ENCODE measurements around the gene STRBP.
A peak's percentile ranks its signal among the peaks of the same experiment; 100 is the strongest.

The STRBP gene

DNA sequence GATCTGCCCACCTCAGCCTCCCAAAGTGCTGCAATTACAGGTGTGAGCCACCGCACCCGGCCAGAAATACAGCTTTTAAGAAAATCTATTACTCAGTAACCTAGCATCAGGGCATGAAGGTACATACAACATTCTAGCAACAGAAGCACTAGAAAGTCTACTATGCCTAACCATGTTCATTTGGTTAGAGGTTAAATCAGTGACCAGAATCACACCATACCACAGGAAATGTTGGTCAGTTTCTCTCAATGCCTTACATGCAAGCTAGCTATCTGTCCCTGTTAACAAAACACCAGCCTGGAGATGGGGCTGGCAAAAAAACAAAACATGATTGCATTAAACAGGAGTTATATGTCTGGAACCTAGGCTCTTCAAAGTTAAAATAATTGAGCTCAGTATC, 104.1 kb downstream of the STRBP start:
- TF ChIP-seq, protein P1, sequence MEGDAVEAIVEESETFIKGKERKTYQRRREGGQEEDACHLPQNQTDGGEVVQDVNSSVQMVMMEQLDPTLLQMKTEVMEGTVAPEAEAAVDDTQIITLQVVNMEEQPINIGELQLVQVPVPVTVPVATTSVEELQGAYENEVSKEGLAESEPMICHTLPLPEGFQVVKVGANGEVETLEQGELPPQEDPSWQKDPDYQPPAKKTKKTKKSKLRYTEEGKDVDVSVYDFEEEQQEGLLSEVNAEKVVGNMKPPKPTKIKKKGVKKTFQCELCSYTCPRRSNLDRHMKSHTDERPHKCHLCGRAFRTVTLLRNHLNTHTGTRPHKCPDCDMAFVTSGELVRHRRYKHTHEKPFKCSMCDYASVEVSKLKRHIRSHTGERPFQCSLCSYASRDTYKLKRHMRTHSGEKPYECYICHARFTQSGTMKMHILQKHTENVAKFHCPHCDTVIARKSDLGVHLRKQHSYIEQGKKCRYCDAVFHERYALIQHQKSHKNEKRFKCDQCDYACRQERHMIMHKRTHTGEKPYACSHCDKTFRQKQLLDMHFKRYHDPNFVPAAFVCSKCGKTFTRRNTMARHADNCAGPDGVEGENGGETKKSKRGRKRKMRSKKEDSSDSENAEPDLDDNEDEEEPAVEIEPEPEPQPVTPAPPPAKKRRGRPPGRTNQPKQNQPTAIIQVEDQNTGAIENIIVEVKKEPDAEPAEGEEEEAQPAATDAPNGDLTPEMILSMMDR (conservative IDR thresholded peaks at IDR 0.05; ENCODE audit: low read depth, low read length): no peak
- no peak overlapping the region for H3K4me3 ChIP-seq (ENCODE audit: low read length)
- no peak for DNase-seq (ENCODE audit: low read depth)

DNA sequence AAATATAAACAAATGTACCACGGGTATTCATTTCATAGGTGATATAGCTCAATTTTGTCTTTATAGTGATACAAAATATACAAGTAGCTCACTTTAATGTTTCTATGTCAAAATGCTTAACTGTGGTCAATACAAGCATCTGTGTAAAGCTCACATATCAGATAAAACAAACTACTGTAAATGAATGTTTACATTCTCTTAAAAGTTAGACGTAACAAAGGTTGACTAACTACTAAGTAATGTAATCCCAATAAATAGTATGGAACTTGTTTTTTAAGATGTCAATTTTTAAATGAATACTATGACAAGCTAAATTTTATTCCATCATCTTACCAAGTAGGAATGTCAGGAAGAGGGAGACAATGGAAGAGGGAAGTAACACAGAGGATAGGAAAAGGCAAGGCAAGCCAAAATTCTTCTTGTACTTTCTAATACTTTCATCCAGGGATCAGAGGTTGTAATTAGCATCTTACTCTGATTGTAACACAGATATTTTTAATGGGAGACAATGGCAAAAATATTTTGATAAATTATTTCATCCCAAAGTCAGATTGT, 105.5 kb downstream of the STRBP start:
- TF ChIP-seq, protein P1 (conservative IDR thresholded peaks at IDR 0.05; ENCODE audit: low read depth, low read length): no peak
- no peak for DNase-seq (ENCODE audit: low read depth)
- H3K4me3 ChIP-seq (ENCODE audit: low read length): no peak overlapping the region

GRCh38 chr9:123162360-123162759, 106.0 kb downstream of the STRBP start:
- TF ChIP-seq, protein P1 (conservative IDR thresholded peaks at IDR 0.05; ENCODE audit: low read depth, low read length): no peak
- H3K4me3 ChIP-seq (ENCODE audit: low read length): no peak overlapping the region
- no peak for DNase-seq (ENCODE audit: low read depth)

GRCh38 chr9:123157221-123157620, 111.2 kb downstream of the STRBP start:
- no peak overlapping the region for H3K4me3 ChIP-seq (ENCODE audit: low read length)
- TF ChIP-seq, protein P1 (conservative IDR thresholded peaks at IDR 0.05; ENCODE audit: low read depth, low read length): no peak
- DNase-seq (ENCODE audit: low read depth): peak; percentile 2

DNA sequence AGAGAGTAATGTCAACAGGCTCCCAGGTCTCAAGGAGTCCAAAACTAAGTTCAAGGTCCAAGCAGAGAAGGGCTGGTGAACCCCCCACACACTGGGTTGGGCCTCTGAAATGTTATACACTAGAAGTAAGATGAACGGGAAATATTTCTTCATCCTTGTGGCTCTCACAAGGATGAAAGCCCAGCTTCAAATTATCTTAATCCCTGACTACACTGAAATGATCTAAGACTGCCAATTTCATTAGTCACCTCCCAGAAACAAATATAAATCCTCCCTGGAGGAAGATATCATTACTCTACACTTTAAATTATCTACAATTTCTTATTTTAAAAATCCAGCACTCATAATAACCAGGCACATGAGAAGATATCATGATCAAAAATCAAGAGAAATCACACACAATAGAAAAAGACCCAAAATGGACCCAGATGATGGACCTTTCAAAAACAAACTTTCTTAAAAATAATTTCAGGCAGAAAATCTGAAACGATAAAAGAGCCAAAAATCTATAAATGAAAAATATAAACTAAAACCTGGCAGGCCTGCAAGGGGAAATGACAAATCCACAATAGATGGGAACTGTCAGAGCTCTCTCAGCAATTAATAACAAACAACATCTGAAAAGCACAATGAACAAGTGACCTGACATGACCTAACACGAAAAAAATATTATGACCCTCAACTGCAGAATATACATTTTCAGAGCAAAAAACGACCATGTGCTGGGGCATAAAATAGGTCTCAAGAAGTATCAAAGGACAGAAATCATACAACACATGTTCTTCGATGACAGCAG, 117.5 kb downstream of the STRBP start:
- TF ChIP-seq, protein P1 (conservative IDR thresholded peaks at IDR 0.05; ENCODE audit: low read depth, low read length): no peak
- H3K4me3 ChIP-seq (ENCODE audit: low read length): no peak overlapping the region
- DNase-seq (ENCODE audit: low read depth): peak; percentile 29

GRCh38 chr9:123149067-123149466, 119.3 kb downstream of the STRBP start:
- no peak overlapping the region for H3K4me3 ChIP-seq (ENCODE audit: low read length)
- TF ChIP-seq, protein P1 (conservative IDR thresholded peaks at IDR 0.05; ENCODE audit: low read depth, low read length): no peak
- no peak for DNase-seq (ENCODE audit: low read depth)

- no peak overlapping the region for H3K4me3 ChIP-seq (ENCODE audit: low read length)
- TF ChIP-seq, protein P1 (conservative IDR thresholded peaks at IDR 0.05; ENCODE audit: low read depth, low read length): no peak
- no peak for DNase-seq (ENCODE audit: low read depth)
Observed at GRCh38 chr9:123138163-123138562, 130.2 kb downstream of the STRBP start.

All from retinal pigment epithelial cell (primary cell).